GM12801 (cell line): Measurements from ENCODE around the gene GH2.

ENCODE experiments used
- CTCF ChIP-seq: IDR thresholded peaks from one replicate; pipeline ENCODE4 v1.5.1; 2011; ENCODE audit warnings: control low read depth; ENCODE audit not compliant: insufficient read length; ENCODE audit errors: extremely low read depth

Gene GH2

GRCh38 chr17:63859257-63859656, 22.5 kb downstream of the GH2 start:
- TF ChIP-seq CTCF = no peak

DNA sequence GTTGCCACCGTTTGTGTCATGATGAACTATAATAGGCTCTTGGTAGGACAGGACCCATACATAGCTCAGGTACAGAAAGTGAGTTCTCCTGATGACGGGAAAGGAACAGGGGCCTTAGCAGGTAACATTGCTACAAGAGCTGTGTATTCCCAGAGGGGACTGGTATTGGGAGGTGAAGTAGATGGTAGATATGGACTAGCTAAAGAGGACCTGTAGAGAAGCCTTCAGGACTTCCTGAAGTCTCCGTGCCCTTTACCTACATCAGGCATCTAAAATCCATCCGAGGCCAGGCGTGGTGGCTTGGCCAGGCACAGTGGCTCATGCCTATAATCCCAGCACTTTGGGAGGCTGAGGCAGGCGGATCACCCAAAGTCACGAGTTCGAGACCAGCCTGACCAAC, 26.6 kb downstream of the GH2 start:
- TF ChIP-seq CTCF = no peak

GRCh38 chr17:63854709-63855108, 27.0 kb downstream of the GH2 start:
- TF ChIP-seq CTCF = no peak

DNA sequence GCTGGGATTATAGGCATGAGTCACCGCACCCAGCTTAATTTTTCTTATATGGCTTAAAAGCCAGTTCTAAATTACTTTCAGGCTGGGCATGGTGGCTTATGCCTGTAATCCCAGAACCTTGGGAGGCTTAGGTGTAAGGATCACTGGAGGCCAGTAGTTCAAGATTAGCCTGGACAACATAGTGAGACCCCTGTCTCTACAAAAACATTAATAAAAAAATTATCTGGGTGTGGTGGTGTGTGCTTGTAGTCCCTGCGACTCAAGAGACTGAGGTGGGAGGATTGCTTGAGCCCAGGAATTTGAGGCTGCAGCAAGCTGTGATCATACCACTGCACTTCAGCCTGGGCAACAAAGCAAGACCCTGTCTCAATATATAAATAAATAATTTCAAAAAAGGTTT, 28.5 kb downstream of the GH2 start:
- no peak for TF ChIP-seq CTCF

GRCh38 chr17:63850401-63850800, 31.3 kb downstream of the GH2 start:
- TF ChIP-seq CTCF = no peak

GRCh38 chr17:63848834-63849689, 32.7 kb downstream of the GH2 start:
- no peak for TF ChIP-seq CTCF

- no peak for TF ChIP-seq CTCF
These were observed 34.1 kb downstream of the GH2 start for GRCh38 chr17:63847525-63848249.
